ENCODE data around the gene RIGI. TPM values are rescaled to one million over a fixed set of nuclear protein-coding genes. Genes with fewer than 3 reads are reported as not detected.

The RIGI gene
- polyA plus RNA-seq, 1 of the 3 experiments (the other 2 are of a cell fraction) = 1.5 TPM

DNA sequence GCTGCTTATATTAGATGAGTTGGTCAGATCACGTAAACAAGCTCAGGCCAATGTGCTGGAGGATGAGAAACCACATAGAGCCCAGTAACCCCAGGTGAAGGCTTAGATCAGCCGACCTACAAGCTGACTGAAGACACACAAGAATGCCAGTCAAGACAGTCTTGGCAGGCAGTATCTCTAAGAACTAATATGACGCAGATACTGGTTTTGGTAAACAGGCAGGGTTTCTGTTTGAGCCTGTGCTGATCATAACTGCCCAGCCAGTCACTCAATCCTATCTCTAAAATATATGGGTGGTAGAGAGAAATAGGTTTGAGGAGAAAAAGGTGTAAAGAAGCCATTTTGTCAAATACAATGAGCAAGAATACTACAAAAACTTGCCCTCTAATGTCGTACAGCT, 7.8 kb upstream of the RIGI start:
- H3K79me2 ChIP-seq (ENCODE audit: insufficient read depth) = peaks cover 9% of the 10 kb centered on the region; the same call in 1 of the 2 replicates
- H3K27ac ChIP-seq (ENCODE audit: low read depth in 2 of 2, low read length in 1 of 2) = no peak overlapping the region
- H3K4me3 ChIP-seq (ENCODE audit: low read depth in 2 of 2, low read length in 1 of 2) = no peak overlapping the region
- no peaks in the 10 kb centered on the region for H3K9me3 ChIP-seq
- H3K4me1 ChIP-seq (ENCODE audit: control insufficient read depth in 1 of 2, insufficient read depth in 2 of 2, low read depth in 1 of 2, low read length in 1 of 2) = no peaks in the 10 kb centered on the region
- H3K36me3 ChIP-seq (replicated peaks in 1 of 2; ENCODE audit: control insufficient read depth in 1 of 2, insufficient read depth in 2 of 2, low read length in 1 of 2) = peaks cover 3 to 32% of the 10 kb centered on the region in 2 experiments
- no peaks in the 10 kb centered on the region for H3K9me2 ChIP-seq
- H2AFZ ChIP-seq (ENCODE audit: low read depth) = no peak overlapping the region
- H3F3A ChIP-seq (replicated peaks; ENCODE audit: insufficient read depth) = no peaks in the 10 kb centered on the region
- CTCF ChIA-PET = interaction anchor here (0.7 to 1.1 kb wide), 3 partner anchors 12 to 155 kb away, joined by 4 to 6 read pairs (median 4); no protein-coding TSS in a partner anchor
- DNase-seq = no peak
- H4K20me1 ChIP-seq (ENCODE audit: insufficient read depth) = no peaks in the 10 kb centered on the region
- 97% methylated on average over 4 of the region's 4 CpGs for WGBS (ENCODE audit: low lambda C conversion rate)
- no peak overlapping the region for H3K9ac ChIP-seq
- POLR2A ChIA-PET = no interaction called here
- H3K4me2 ChIP-seq = no peak overlapping the region
- no peaks in the 10 kb centered on the region for H3K27me3 ChIP-seq (ENCODE audit: insufficient read depth)
- no peak for TF ChIP-seq TAF1 (IDR thresholded peaks at IDR 0.05; ENCODE audit: borderline replicate concordance, low read depth, low read length)
- no peak for TF ChIP-seq NFIC (IDR thresholded peaks at IDR 0.05; ENCODE audit: borderline replicate concordance)

DNA sequence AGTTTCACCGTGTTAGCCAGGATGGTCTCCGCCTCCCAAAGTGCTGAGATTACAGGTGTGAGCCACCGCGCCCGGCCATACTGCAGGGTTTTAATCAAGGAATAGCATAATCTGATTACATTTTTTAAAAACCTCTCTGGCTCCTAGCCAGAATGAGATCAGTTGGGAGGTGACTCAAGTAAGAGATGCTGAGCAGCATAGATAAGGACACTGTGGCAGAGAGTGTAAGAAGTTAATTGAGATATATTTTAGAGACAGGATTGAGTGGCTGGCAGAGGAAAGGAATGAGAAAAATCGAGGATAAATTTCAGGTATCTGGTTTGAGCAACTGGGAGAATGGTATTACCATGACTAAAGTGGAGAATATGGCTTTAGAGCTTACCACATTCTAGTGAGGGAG, 7.3 kb upstream of the RIGI start:
- WGBS (ENCODE audit: low lambda C conversion rate) = 93% methylated on average over 6 of the region's 6 CpGs

More for the DNA sequence above, 7.3 kb upstream of the RIGI start:
- H3K4me2 ChIP-seq = no peak overlapping the region
- H3K9ac ChIP-seq = no peak overlapping the region
- ChIA-PET CTCF (interaction anchor here (0.7 to 2.1 kb wide), 3 partner anchors 12 to 155 kb away, joined by 4 to 18 read pairs (median 4); no protein-coding TSS in a partner anchor), POLR2A (no interaction called here)
- TF ChIP-seq TEAD4 (IDR thresholded peaks at IDR 0.05; ENCODE audit: borderline replicate concordance, insufficient read depth) = no peak
- TF ChIP-seq TCF12 (IDR thresholded peaks at IDR 0.05) = no peak
- TF ChIP-seq GATA2 (CRISPR knock-in tag; IDR thresholded peaks at IDR 0.05) = no peak
- TF ChIP-seq, protein P1, sequence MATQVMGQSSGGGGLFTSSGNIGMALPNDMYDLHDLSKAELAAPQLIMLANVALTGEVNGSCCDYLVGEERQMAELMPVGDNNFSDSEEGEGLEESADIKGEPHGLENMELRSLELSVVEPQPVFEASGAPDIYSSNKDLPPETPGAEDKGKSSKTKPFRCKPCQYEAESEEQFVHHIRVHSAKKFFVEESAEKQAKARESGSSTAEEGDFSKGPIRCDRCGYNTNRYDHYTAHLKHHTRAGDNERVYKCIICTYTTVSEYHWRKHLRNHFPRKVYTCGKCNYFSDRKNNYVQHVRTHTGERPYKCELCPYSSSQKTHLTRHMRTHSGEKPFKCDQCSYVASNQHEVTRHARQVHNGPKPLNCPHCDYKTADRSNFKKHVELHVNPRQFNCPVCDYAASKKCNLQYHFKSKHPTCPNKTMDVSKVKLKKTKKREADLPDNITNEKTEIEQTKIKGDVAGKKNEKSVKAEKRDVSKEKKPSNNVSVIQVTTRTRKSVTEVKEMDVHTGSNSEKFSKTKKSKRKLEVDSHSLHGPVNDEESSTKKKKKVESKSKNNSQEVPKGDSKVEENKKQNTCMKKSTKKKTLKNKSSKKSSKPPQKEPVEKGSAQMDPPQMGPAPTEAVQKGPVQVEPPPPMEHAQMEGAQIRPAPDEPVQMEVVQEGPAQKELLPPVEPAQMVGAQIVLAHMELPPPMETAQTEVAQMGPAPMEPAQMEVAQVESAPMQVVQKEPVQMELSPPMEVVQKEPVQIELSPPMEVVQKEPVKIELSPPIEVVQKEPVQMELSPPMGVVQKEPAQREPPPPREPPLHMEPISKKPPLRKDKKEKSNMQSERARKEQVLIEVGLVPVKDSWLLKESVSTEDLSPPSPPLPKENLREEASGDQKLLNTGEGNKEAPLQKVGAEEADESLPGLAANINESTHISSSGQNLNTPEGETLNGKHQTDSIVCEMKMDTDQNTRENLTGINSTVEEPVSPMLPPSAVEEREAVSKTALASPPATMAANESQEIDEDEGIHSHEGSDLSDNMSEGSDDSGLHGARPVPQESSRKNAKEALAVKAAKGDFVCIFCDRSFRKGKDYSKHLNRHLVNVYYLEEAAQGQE (IDR thresholded peaks at IDR 0.05; ENCODE audit: low read depth, low read length) = no peak
- no peaks in the 10 kb centered on the region for H3K9me3 ChIP-seq
- 0 out of 2 replicates have a peak, but pooled peaks cover 5% of the 10 kb centered on the region for H3K79me2 ChIP-seq (ENCODE audit: insufficient read depth)
- no peaks in the 10 kb centered on the region for H3K4me1 ChIP-seq (ENCODE audit: control insufficient read depth in 1 of 2, insufficient read depth in 2 of 2, low read depth in 1 of 2, low read length in 1 of 2)
- no peaks in the 10 kb centered on the region for H3K9me2 ChIP-seq
- no peaks in the 10 kb centered on the region for H3F3A ChIP-seq (replicated peaks; ENCODE audit: insufficient read depth)
- H3K27me3 ChIP-seq (ENCODE audit: insufficient read depth) = no peaks in the 10 kb centered on the region
- H3K4me3 ChIP-seq (ENCODE audit: low read depth in 2 of 2, low read length in 1 of 2) = no peak overlapping the region
- no peaks in the 10 kb centered on the region for H4K20me1 ChIP-seq (ENCODE audit: insufficient read depth)
- H2AFZ ChIP-seq (ENCODE audit: low read depth) = no peak overlapping the region
- no peak for DNase-seq
- H3K36me3 ChIP-seq (replicated peaks in 1 of 2; ENCODE audit: control insufficient read depth in 1 of 2, insufficient read depth in 2 of 2, low read length in 1 of 2) = peaks cover 3 to 30% of the 10 kb centered on the region in 2 experiments
- H3K27ac ChIP-seq (ENCODE audit: low read depth in 2 of 2, low read length in 1 of 2) = no peak overlapping the region

All from SK-N-SH (cell line).